Spleen (tissue), 11 donors: ENCODE results near the gene TMEM269. TPM values are rescaled to one million over a fixed set of nuclear protein-coding genes. Genes with fewer than 3 reads are reported as not detected.
"Not testable (repeated sequence)": the region's sequence is repeated elsewhere in the genome, so short reads cannot be mapped to it uniquely, and the experiment has no call there.

Source experiments
- DNase-seq: peaks from one replicate; pipeline ENCODE4 v3.0.0-alpha.2; 2020
- H3K27ac ChIP-seq, 8 donors: fragments of 200-600 bp; sonication (generic) in 7 of 8; 1 replicate in 4 of 8; 2 replicates in 4 of 8; pipeline versions ENCODE4 v1.5.0 to v1.8.0; 2016 to 2021; ENCODE audit warnings: inconsistent platforms in 4 of 8, mild to moderate bottlenecking in 4 of 8, moderate library complexity in 1 of 8
- H3K27me3 ChIP-seq, 7 donors: fragments of 200-600 bp; sonication (generic) in 6 of 7; replicated peaks in 1 of 7; 1 replicate in 4 of 7; 2 replicates in 3 of 7; pipeline versions ENCODE4 v1.5.0 to v1.8.0; 2016 to 2021; ENCODE audit warnings: inconsistent platforms in 3 of 7, mild to moderate bottlenecking in 1 of 7
- H3K36me3 ChIP-seq, 6 donors: fragments of 200-600 bp; sonication (generic) in 5 of 6; 1 replicate in 4 of 6; 2 replicates in 2 of 6; pipeline versions ENCODE4 v1.5.0 to v1.8.0; 2016 to 2021; ENCODE audit warnings: inconsistent platforms in 2 of 6
- H3K4me1 ChIP-seq, 6 donors: fragments of 200-600 bp; sonication (generic) in 5 of 6; 1 replicate in 3 of 6; 2 replicates in 3 of 6; pipeline versions ENCODE4 v1.5.0 to v1.8.0; 2016 to 2021; ENCODE audit warnings: inconsistent platforms in 3 of 6
- H3K4me3 ChIP-seq, 8 donors: fragments of 200-600 bp; sonication (generic) in 7 of 8; 1 replicate in 4 of 8; 2 replicates in 4 of 8; pipeline versions ENCODE4 v1.5.0 to v1.8.0; 2016 to 2021; ENCODE audit warnings: inconsistent platforms in 4 of 8, mild to moderate bottlenecking in 4 of 8, moderate library complexity in 2 of 8
- H3K9me3 ChIP-seq, 8 donors: fragments of 200-600 bp; sonication (generic) in 7 of 8; 1 replicate in 4 of 8; 2 replicates in 4 of 8; pipeline versions ENCODE4 v1.5.0 to v1.8.0; 2016 to 2021; ENCODE audit warnings: inconsistent platforms in 4 of 8
- CTCF ChIP-seq, 11 experiments: fragments of 200-600 bp in 7 of 11; fragments of 450-650 bp in 4 of 11; sonication (generic) in 4 of 11; IDR thresholded peaks in 8 of 11; conservative IDR thresholded peaks in 3 of 11; 1 replicate in 7 of 11; 2 replicates in 4 of 11; pipeline versions ENCODE4 v1.4.0 to v1.8.0; 2016 to 2021; ENCODE audit warnings: antibody characterized with exemption in 11 of 11, inconsistent platforms in 4 of 11, mild to moderate bottlenecking in 1 of 11
- POLR2A ChIP-seq, 3 donors: fragments of 450-650 bp; IDR thresholded peaks; one replicate each; pipeline ENCODE4 v1.5.1; 2017; ENCODE audit warnings: antibody characterized with exemption in 3 of 3, mild to moderate bottlenecking in 1 of 3
- POLR2AphosphoS5 ChIP-seq, 3 donors: sonication (generic); formaldehyde crosslinking; IDR thresholded peaks; one replicate each; pipeline ENCODE4 v1.5.1; 2017; ENCODE audit warnings: antibody characterized with exemption in 3 of 3
- WGBS, 5 donors: extraction: QIAGEN DNeasy Blood & Tissue Kit in 3 of 5; methylation state at CpG; one replicate each; pipeline versions ENCODE4 v1.1.5 to v1.1.7; 2013 to 2018; 5-methylcytosine and 5-hydroxymethylcytosine counted together
- intact Hi-C: fragments of 100-400 bp; cut with DNase I; formaldehyde crosslinking; loops from one replicate; pipeline ENCODE4 v1.15.0; 2023; ENCODE audit warnings: low total_unique reads
- polyA plus RNA-seq, 3 donors: library from polyadenylated mRNA; stranded (reverse); fragments of 200-250 nt; gene quantifications; one replicate each; pipeline ENCODE4 v1.2.1, GENCODE V29; 2013
- total RNA-seq, 7 donors: library from RNA; depleted of rRNA in 3 of 7; stranded (reverse); fragments of >200 nt in 3 of 7; fragmentation: NEBNext Ultra II Directional in 4 of 7; extraction: Animal tissue kit (Norgen Biotek cat#: 25700) in 4 of 7; gene quantifications; one replicate each; pipeline versions ENCODE4 v1.1.0 to v1.2.1, GENCODE V29; 2016 to 2021
- donor health status: healthy with polysubstance abuse.
- donor health status: DM: no; HTN: no; CAD: no; lungs with moderate emphysema.
- donor health status: DM: no; HTN: no; CAD: no.
- donor health status: Bipolar disorder and iron deficiency.
- donor health status: healthy.
- donor health status: DM: no; HTN: no; CAD: no.
- donor health status: DM: yes; HTN: yes; CAD: no.

Gene TMEM269
- total and polyA plus RNA-seq, 10 donors, result 0.03 to 1.6 (median 0.26) TPM; not detected in 1

GRCh38 chr1:42806171-42806570 is 21.4 kb downstream of the TMEM269 start:
- Histone ChIP-seq H3K4me3 (no peak overlapping the region), H3K36me3 (peaks cover 0 to 39% (median 12%) of the 10 kb centered on the region in 6 donors), H3K9me3 (peaks cover 0 to 8% (median 0%) of the 10 kb centered on the region in 8 donors), H3K27ac (no peak overlapping the region), H3K27me3 (no peaks in the 10 kb centered on the region), H3K4me1 (no peaks in the 10 kb centered on the region)
- DNase-seq, result no peak
- no peak for TF ChIP-seq POLR2A (IDR thresholded peaks at IDR 0.05)
- no peak for TF ChIP-seq POLR2AphosphoS5 (IDR thresholded peaks at IDR 0.05)
- TF ChIP-seq CTCF (IDR thresholded peaks at IDR 0.05 in 8 of 11, conservative IDR thresholded peaks at IDR 0.05 in 3 of 11), result no peak
- intact Hi-C loops, result no loop called here

- 91 to 96% (median 93%) methylated on average over 5 of the region's 5 CpGs for WGBS, 5 donors
- no peak for DNase-seq
- Histone ChIP-seq H3K9me3 (peaks cover 0 to 8% (median 0%) of the 10 kb centered on the region in 8 donors), H3K27ac (no peak overlapping the region), H3K4me1 (no peaks in the 10 kb centered on the region), H3K36me3 (peaks cover 0 to 42% (median 12%) of the 10 kb centered on the region in 6 donors), H3K27me3 (no peaks in the 10 kb centered on the region), H3K4me3 (no peak overlapping the region)
- TF ChIP-seq CTCF (IDR thresholded peaks at IDR 0.05 in 8 of 11, conservative IDR thresholded peaks at IDR 0.05 in 3 of 11), result no peak
- no peak for TF ChIP-seq POLR2A (IDR thresholded peaks at IDR 0.05)
- TF ChIP-seq POLR2AphosphoS5 (IDR thresholded peaks at IDR 0.05), result no peak
- intact Hi-C loops, result no loop called here
Measured at GRCh38 chr1:42806593-42806992, 21.8 kb downstream of the TMEM269 start.

- Histone ChIP-seq H3K4me3 (no peak overlapping the region), H3K36me3 (peaks cover 0 to 42% (median 12%) of the 10 kb centered on the region in 6 donors), H3K9me3 (peaks cover 0 to 8% (median 0%) of the 10 kb centered on the region in 8 donors), H3K4me1 (no peaks in the 10 kb centered on the region), H3K27ac (no peak overlapping the region), H3K27me3 (no peaks in the 10 kb centered on the region)
- DNase-seq, result no peak
- no peak for TF ChIP-seq POLR2A (IDR thresholded peaks at IDR 0.05)
- no peak for TF ChIP-seq CTCF (IDR thresholded peaks at IDR 0.05 in 8 of 11, conservative IDR thresholded peaks at IDR 0.05 in 3 of 11)
- intact Hi-C loops, result no loop called here
Measured at GRCh38 chr1:42807056-42807668, 22.4 kb downstream of the TMEM269 start.

GRCh38 chr1:42814815-42815214 is 30.0 kb downstream of the TMEM269 start:
- H3K27me3 ChIP-seq, H3K9me3 ChIP-seq, DNase-seq, H3K4me3 ChIP-seq, intact Hi-C loops, H3K27ac ChIP-seq: not testable (repeated sequence)
- Histone ChIP-seq H3K4me1 (peaks cover 20 to 35% (median 24%) of the 10 kb centered on the region in 6 donors), H3K36me3 (peaks cover 0 to 28% (median 3%) of the 10 kb centered on the region in 6 donors)
- 83 to 100% (median 96%) methylated on average over 2 to 3 of the region's 3 CpGs for WGBS, 5 donors
